Endothelial cell of umbilical vein (primary cell): ENCODE measurements around the gene ATG4D.

Experiments used
- EZH2 ChIP-seq: IDR thresholded peaks from 2 replicates; pipeline ENCODE4 v1.6.1; 2012; ENCODE audit warnings: borderline replicate concordance, low read depth, mild to moderate bottlenecking, moderate library complexity, low read length, inconsistent platforms; ENCODE audit not compliant: severe bottlenecking
- MYC ChIP-seq: IDR thresholded peaks from one replicate; pipeline ENCODE4 v1.6.1; 2011; ENCODE audit warnings: mild to moderate bottlenecking, low read depth, low read length
- POLR2AphosphoS5 ChIP-seq: IDR thresholded peaks from 2 replicates; pipeline ENCODE4 v1.6.1; 2012; ENCODE audit warnings: low read depth, mild to moderate bottlenecking, control low read depth, low read length, moderate library complexity; ENCODE audit not compliant: insufficient read depth
- TF ChIP-seq, protein P1 (sequence below), 2 donors: IDR thresholded peaks; 1 replicate in 1 of 2; 2 replicates in 1 of 2; pipeline ENCODE4 v1.5.1; 2011; ENCODE audit warnings: low read length in 2 of 2, mild to moderate bottlenecking in 2 of 2, moderate library complexity in 2 of 2, control low read depth in 1 of 2, inconsistent platforms in 1 of 2, low read depth in 1 of 2; ENCODE audit not compliant: insufficient read depth in 1 of 2; ENCODE audit errors: extremely low read depth in 1 of 2

DNA sequence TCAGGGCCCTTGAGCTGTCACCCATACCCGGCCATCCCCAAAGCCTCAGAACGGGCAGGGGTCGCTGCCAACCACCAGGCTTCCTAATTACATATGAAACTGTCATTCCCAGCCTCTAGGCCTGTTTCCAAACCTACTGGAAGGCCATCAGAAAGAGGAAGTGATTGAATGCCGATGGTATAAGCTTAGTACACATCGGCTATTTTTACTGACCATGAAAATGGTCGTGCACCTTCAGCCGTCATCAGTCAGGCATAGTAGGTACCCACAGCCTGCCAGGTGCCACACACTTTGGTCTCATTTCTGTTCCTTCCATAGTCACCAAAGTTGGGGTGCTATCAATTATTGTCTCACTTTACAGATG is 11.9 kb downstream of the ATG4D start:
- TF ChIP-seq MYC (no peak), EZH2 (no peak), POLR2AphosphoS5 (no peak)
- TF ChIP-seq, protein P1, sequence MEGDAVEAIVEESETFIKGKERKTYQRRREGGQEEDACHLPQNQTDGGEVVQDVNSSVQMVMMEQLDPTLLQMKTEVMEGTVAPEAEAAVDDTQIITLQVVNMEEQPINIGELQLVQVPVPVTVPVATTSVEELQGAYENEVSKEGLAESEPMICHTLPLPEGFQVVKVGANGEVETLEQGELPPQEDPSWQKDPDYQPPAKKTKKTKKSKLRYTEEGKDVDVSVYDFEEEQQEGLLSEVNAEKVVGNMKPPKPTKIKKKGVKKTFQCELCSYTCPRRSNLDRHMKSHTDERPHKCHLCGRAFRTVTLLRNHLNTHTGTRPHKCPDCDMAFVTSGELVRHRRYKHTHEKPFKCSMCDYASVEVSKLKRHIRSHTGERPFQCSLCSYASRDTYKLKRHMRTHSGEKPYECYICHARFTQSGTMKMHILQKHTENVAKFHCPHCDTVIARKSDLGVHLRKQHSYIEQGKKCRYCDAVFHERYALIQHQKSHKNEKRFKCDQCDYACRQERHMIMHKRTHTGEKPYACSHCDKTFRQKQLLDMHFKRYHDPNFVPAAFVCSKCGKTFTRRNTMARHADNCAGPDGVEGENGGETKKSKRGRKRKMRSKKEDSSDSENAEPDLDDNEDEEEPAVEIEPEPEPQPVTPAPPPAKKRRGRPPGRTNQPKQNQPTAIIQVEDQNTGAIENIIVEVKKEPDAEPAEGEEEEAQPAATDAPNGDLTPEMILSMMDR (IDR thresholded peaks at IDR 0.05; ENCODE audit: extremely low read depth in 1 of 2, insufficient read depth in 1 of 2, low read depth in 1 of 2, low read length in 2 of 2), result no peak
